WTC11 (cell line): Measurements from ENCODE around the gene EGR1.

Experiments
- ATF3 ChIP-seq: sonication (generic); formaldehyde crosslinking; conservative IDR thresholded peaks from 2 replicates; pipeline ENCODE4 v1.8.1; 2022; ENCODE audit warnings: mild to moderate bottlenecking, missing genetic modification reagents
- ATF6 ChIP-seq: sonication (generic); formaldehyde crosslinking; IDR thresholded peaks from 2 replicates; pipeline ENCODE4 v1.8.1; 2023; ENCODE audit warnings: mild to moderate bottlenecking, missing genetic modification reagents
- CREM ChIP-seq: sonication (generic); formaldehyde crosslinking; IDR thresholded peaks from 2 replicates; pipeline ENCODE4 v1.8.1; 2022; ENCODE audit warnings: mild to moderate bottlenecking, missing genetic modification reagents, moderate library complexity
- CTCF ChIP-seq: fragments of 200-600 bp; IDR thresholded peaks from 2 replicates; pipeline ENCODE4 v1.8.0; 2022; ENCODE audit warnings: antibody characterized with exemption
- E2F5 ChIP-seq: sonication (generic); formaldehyde crosslinking; IDR thresholded peaks from 2 replicates; pipeline ENCODE4 v1.8.1; 2022; ENCODE audit warnings: mild to moderate bottlenecking, moderate library complexity, missing genetic modification reagents
- ETV6 ChIP-seq: sonication (generic); formaldehyde crosslinking; IDR thresholded peaks from 2 replicates; pipeline ENCODE4 v1.8.1; 2022; ENCODE audit warnings: mild to moderate bottlenecking, missing genetic modification reagents
- FOXJ3 ChIP-seq: sonication (generic); formaldehyde crosslinking; IDR thresholded peaks from 2 replicates; pipeline ENCODE4 v1.9.0; 2021; ENCODE audit warnings: missing genetic modification reagents, mild to moderate bottlenecking, borderline replicate concordance
- JAZF1 ChIP-seq: fragments of 250-450 bp; sonication (Bioruptor Pico); IDR thresholded peaks from 2 replicates; pipeline ENCODE4 v1.9.0; 2021; ENCODE audit warnings: moderate library complexity, mild to moderate bottlenecking, inconsistent platforms
- MLX ChIP-seq: sonication (generic); formaldehyde crosslinking; IDR thresholded peaks from 2 replicates; pipeline ENCODE4 v1.8.1; 2023; ENCODE audit warnings: mild to moderate bottlenecking, missing genetic modification reagents, moderate library complexity
- MYBL2 ChIP-seq: sonication (generic); formaldehyde crosslinking; IDR thresholded peaks from 2 replicates; pipeline ENCODE4 v1.8.1; 2023; ENCODE audit warnings: mild to moderate bottlenecking, moderate library complexity, missing genetic modification reagents
- SOX15 ChIP-seq: fragments of 250-450 bp; sonication (Bioruptor Pico); IDR thresholded peaks from 2 replicates; pipeline ENCODE4 v1.9.0; 2021; ENCODE audit warnings: mild to moderate bottlenecking
- ZNF121 ChIP-seq: sonication (generic); formaldehyde crosslinking; IDR thresholded peaks from 2 replicates; pipeline ENCODE4 v1.8.0; 2023; ENCODE audit warnings: missing genetic modification reagents
- ZSCAN18 ChIP-seq: fragments of 250-450 bp; sonication (Bioruptor Pico); IDR thresholded peaks from 2 replicates; pipeline ENCODE4 v2.1.2; 2022; ENCODE audit warnings: mild to moderate bottlenecking, moderate library complexity
- TF ChIP-seq, protein P1 (sequence below): sonication (generic); formaldehyde crosslinking; IDR thresholded peaks from 2 replicates; pipeline ENCODE4 v1.8.1; 2022; ENCODE audit warnings: missing genetic modification reagents, borderline replicate concordance

DNA sequence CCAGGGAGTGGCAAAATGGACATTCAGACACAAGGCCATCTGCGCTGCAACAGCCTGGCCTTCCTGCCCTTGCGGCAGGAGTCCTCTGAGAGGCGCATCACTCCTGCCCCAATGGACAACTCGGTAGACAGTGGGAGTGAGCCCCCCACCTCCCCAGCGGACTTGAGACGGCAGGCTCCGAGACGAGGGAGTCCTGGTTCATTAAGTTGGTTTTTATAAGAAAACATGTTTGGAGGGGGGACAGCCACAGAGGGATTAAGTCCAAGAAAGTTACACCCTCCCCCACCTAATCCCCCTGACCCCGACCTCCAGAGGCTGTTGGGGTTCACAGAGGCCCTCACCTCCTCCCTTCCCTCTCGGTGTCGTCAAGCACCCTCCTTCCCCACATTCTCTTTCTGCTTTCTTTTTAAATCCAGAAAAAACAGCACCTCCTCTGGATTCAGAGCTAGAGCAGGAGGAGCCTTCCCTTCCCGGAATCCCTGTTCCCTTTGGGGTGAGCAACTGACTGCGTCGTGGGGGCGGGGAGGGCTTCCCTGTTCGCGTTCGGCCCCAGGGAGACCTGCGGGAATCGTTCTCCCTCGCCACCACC, 1.8 kb upstream of the EGR1 start:
- no peak for TF ChIP-seq CTCF
- no peak for TF ChIP-seq ZSCAN18 (CRISPR knock-in tag)
- TF ChIP-seq SOX15 = no peak
- TF ChIP-seq ATF6 = no peak
- TF ChIP-seq, protein P1, sequence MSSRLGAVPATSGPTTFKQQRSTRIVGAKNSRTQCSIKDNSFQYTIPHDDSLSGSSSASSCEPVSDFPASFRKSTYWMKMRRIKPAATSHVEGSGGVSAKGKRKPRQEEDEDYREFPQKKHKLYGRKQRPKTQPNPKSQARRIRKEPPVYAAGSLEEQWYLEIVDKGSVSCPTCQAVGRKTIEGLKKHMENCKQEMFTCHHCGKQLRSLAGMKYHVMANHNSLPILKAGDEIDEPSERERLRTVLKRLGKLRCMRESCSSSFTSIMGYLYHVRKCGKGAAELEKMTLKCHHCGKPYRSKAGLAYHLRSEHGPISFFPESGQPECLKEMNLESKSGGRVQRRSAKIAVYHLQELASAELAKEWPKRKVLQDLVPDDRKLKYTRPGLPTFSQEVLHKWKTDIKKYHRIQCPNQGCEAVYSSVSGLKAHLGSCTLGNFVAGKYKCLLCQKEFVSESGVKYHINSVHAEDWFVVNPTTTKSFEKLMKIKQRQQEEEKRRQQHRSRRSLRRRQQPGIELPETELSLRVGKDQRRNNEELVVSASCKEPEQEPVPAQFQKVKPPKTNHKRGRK (CRISPR knock-in tag) = no peak
- no peak for TF ChIP-seq JAZF1 (CRISPR knock-in tag)
- no peak for TF ChIP-seq E2F5
- TF ChIP-seq ETV6 (CRISPR knock-in tag) = no peak
- TF ChIP-seq MYBL2 (CRISPR knock-in tag) = no peak
- TF ChIP-seq MLX (CRISPR knock-in tag) = no peak
- TF ChIP-seq FOXJ3 (CRISPR knock-in tag) = no peak
- no peak for TF ChIP-seq CREM
- no peak for TF ChIP-seq ZNF121 (CRISPR knock-in tag)
- TF ChIP-seq ATF3 (CRISPR knock-in tag) = no peak
